NCI-H187 treated with DMSO at 0.1 percent for 48 hours (cell line): Measurements from ENCODE around the gene WDTC1.

ENCODE experiments used
- DNase-seq: peaks from one replicate; lab custom pipeline; 2025; lab: John Stamatoyannopoulos, UW

Gene WDTC1

GRCh38 chr1:27335506-27336422 lies 101.3 kb downstream of the WDTC1 start:
- no peak for DNase-seq

- DNase-seq: no peak
Observed at GRCh38 chr1:27336756-27337155, 102.3 kb downstream of the WDTC1 start.

GRCh38 chr1:27338751-27339150 lies 104.3 kb downstream of the WDTC1 start:
- DNase-seq: no peak

GRCh38 chr1:27339213-27339612 lies 104.8 kb downstream of the WDTC1 start:
- no peak for DNase-seq

GRCh38 chr1:27341525-27342252 lies 107.3 kb downstream of the WDTC1 start, which contains the start of gene SYTL1:
Gene SYTL1 (plus strand): TSS chr1:27342022. CDS start chr1:27345335, 3,313 bp downstream.
- peak; percentile 64 for DNase-seq

- DNase-seq: no peak
Observed at GRCh38 chr1:27342391-27342777, 108.0 kb downstream of the WDTC1 start.

GRCh38 chr1:27342778-27343638 lies 108.6 kb downstream of the WDTC1 start:
- peak; percentile 26 for DNase-seq

- no peak for DNase-seq
Observed at GRCh38 chr1:27343639-27344025, 109.2 kb downstream of the WDTC1 start.

GRCh38 chr1:27345272-27345671 lies 110.8 kb downstream of the WDTC1 start:
- DNase-seq: no peak

- no peak for DNase-seq
Observed at GRCh38 chr1:27346357-27346756, 111.9 kb downstream of the WDTC1 start.

- DNase-seq: no peak
Observed at GRCh38 chr1:27346991-27347624, 112.7 kb downstream of the WDTC1 start.

- DNase-seq: peak; percentile 14
Observed at GRCh38 chr1:27348861-27349783, 114.7 kb downstream of the WDTC1 start.

GRCh38 chr1:27349784-27350662 lies 115.6 kb downstream of the WDTC1 start:
- no peak for DNase-seq

- DNase-seq: no peak
Observed at GRCh38 chr1:27350663-27351540, 116.5 kb downstream of the WDTC1 start.

GRCh38 chr1:27351541-27352107 lies 117.2 kb downstream of the WDTC1 start:
- DNase-seq: no peak

GRCh38 chr1:27353166-27353565 lies 118.7 kb downstream of the WDTC1 start:
- DNase-seq: no peak

- no peak for DNase-seq
Observed at GRCh38 chr1:27353629-27354028, 119.2 kb downstream of the WDTC1 start.

GRCh38 chr1:27355683-27356082 lies 121.3 kb downstream of the WDTC1 start:
- DNase-seq: no peak
